ENCODE measurements around the gene NPTX2. TPM values are rescaled to one million over a fixed set of nuclear protein-coding genes. Genes with fewer than 3 reads are reported as not detected.

The NPTX2 gene
- total RNA-seq, 1 donor: 18.0 TPM

Other genes starting within 250 kb of the NPTX2 start
- under 0.01 TPM for gene BAIAP2L1, start 216.2 kb upstream of the NPTX2 start, total RNA-seq